ENCODE data around the gene CTSH.

GRCh38 chr15:78976691-78977090, 31.8 kb upstream of the CTSH start:
- no peak for TF ChIP-seq POLR2A (IDR thresholded peaks at IDR 0.05)
- TF ChIP-seq CTCF (IDR thresholded peaks at IDR 0.05), result no peak
- no peak for TF ChIP-seq POLR2AphosphoS5 (IDR thresholded peaks at IDR 0.05)

All from prostate gland (tissue), 2 donors.